ENCODE measurements around the gene RASA3.

RASA3 gene

DNA sequence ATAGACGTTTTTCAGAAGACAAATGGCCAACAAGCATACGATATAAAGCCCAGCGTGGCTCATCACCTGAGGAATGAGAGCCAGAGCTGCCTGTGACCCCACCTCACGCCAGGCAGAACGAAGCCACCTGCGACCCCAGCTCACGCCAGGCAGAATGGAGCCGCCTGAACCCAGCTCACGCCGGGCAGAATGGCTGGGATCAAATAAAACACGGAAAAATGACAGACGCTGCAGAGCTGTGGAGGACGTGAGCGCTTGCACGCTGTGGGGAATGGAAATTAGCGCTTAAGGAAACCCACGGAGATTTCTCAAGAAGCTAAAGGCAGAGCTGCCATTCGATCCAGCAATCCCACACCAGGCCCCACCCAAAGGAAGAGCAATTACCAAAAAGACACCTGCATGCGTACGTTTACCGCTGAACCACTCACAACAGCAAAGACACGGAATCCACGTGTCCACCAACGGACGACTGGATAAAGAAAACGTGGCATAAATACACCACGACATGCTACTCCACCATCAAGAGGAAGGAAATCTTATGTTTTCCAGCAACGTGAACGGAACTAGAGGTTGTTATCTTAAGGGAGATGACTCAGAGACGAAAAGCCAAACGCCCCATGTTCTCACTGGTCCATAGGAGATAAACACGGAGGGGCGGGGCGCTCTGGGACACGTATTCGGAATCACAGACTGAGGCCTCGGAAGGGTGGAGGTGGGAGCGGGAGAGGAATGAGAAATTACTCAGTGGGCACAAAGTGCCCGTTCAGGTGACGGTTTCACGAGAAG lies 127.8 kb downstream of the RASA3 start:
- H3K36me3 ChIP-seq (ENCODE audit: control insufficient read depth in 2 of 2, insufficient read depth in 2 of 2, low read length in 2 of 2), result peaks cover 12 to 14% of the 10 kb centered on the region in 2 donors
- H3K27me3 ChIP-seq (ENCODE audit: control insufficient read depth in 1 of 2, insufficient read depth in 2 of 2, low read length in 2 of 2), result no peaks in the 10 kb centered on the region
- H3K27ac ChIP-seq (ENCODE audit: low read length), result no peak overlapping the region
- no peaks in the 10 kb centered on the region for H3K9me3 ChIP-seq (ENCODE audit: control insufficient read depth in 2 of 2, low read length in 2 of 2)
- H3K4me1 ChIP-seq (ENCODE audit: control insufficient read depth, insufficient read depth, low read length), result no peaks in the 10 kb centered on the region
- no peak overlapping the region for H3K9ac ChIP-seq (ENCODE audit: low read length in 2 of 2)
- no peak overlapping the region for H3K4me3 ChIP-seq (ENCODE audit: low read length in 2 of 2)

DNA sequence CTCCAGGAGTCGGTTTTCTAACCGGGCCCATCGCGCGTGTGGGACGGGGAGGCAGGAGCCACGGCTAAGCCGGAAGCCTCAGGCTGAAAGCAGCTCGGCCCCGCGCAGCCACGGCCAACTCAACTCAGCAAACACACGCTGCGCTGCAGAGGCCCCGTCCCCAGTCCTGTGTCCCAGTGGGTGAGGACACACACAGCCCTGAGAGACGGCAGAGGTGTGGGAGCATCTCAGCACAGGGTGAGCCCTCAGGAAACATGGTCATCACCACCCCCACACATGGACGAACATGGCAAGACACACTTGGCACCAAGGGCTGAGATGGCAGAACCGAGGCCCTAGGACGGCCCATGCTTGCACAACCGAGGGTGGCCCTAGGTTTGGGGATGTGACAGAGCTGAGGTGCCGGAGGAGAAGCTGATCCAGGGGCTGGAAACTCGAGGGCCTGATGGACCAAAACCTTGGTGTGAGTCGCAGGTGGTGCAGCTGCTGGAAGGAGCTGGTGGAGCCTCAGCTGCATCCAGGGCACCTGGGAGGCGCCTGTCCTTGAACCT lies 129.6 kb downstream of the RASA3 start:
- H3K9ac ChIP-seq (ENCODE audit: low read length in 2 of 2), result no peak overlapping the region
- peaks cover 3 to 12% of the 10 kb centered on the region in 2 donors for H3K36me3 ChIP-seq (ENCODE audit: control insufficient read depth in 2 of 2, insufficient read depth in 2 of 2, low read length in 2 of 2)
- H3K27me3 ChIP-seq (ENCODE audit: control insufficient read depth in 1 of 2, insufficient read depth in 2 of 2, low read length in 2 of 2), result no peaks in the 10 kb centered on the region
- H3K9me3 ChIP-seq (ENCODE audit: control insufficient read depth in 2 of 2, low read length in 2 of 2), result no peaks in the 10 kb centered on the region
- no peak overlapping the region for H3K27ac ChIP-seq (ENCODE audit: low read length)
- no peak overlapping the region for H3K4me3 ChIP-seq (ENCODE audit: low read length in 2 of 2)
- H3K4me1 ChIP-seq (ENCODE audit: control insufficient read depth, insufficient read depth, low read length), result peaks cover 7% of the 10 kb centered on the region

DNA sequence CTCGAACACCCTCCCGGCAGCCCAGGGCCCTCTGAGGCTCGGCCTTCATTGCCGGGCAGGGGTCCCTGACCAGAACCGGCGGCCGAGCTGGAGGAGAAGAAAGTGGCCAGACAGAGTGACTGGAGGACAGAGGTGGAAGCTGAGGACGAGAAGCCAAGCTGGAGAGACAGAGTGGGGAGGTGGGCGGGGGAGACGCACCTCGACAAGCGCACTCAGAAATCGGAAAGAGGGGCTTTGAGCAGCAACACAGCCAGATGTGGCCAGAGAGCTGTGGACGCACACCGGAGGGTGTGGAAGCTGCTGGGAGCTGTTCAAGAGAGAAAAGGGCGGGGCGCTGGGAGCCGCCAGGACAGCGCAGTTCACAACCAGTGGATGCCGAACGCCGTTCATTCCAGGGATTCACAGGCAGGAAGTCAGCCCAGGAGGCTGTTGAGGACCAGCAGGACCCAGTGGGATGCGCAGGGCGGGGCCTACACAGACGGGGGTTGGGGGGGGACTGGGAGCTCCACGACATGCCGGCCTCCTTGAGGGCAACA lies 130.3 kb downstream of the RASA3 start:
- Histone ChIP-seq H3K4me3 (ENCODE audit: low read length in 2 of 2) (no peak overlapping the region), H3K27ac (ENCODE audit: low read length) (no peak overlapping the region), H3K9ac (ENCODE audit: low read length in 2 of 2) (no peak overlapping the region), H3K36me3 (ENCODE audit: control insufficient read depth in 2 of 2, insufficient read depth in 2 of 2, low read length in 2 of 2) (peaks cover 3 to 12% of the 10 kb centered on the region in 2 donors), H3K9me3 (ENCODE audit: control insufficient read depth in 2 of 2, low read length in 2 of 2) (no peaks in the 10 kb centered on the region), H3K27me3 (ENCODE audit: control insufficient read depth in 1 of 2, insufficient read depth in 2 of 2, low read length in 2 of 2) (no peaks in the 10 kb centered on the region), H3K4me1 (ENCODE audit: control insufficient read depth, insufficient read depth, low read length) (peaks cover 7% of the 10 kb centered on the region)

DNA sequence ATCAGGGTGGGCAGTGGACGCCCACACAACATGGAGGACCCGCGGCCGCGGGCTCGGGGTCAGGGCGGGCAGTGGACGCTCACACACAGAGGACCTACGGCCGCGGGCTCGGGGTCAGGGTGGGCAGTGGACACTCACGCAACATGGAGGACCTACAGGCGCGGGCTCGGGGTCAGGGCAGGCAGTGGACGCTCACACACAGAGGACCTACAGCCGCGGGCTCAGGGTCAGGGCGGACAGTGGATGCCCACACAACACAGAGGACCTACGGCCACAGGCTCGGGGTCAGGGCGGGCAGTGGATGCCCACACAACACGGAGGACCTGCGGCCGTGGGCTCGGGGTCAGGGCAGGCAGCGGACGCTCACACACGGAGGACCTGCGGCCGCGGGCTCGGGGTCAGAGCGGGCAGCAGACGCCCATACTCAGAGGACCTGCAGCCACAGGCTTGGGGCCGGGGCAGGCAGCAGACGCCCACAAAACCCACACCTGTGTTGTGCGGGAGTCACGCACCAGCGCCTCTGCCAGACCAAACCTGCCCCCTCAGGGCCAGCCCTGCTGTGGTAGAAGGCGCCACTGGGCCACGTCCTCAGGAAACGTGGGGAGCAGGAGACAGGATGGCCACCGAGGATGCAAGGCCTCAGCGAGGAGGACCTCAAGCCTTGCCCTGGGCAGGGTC lies 131.0 kb downstream of the RASA3 start:
- Histone ChIP-seq H3K4me1 (ENCODE audit: control insufficient read depth, insufficient read depth, low read length) (peaks cover 7% of the 10 kb centered on the region), H3K4me3 (ENCODE audit: low read length in 2 of 2) (no peak overlapping the region), H3K9me3 (ENCODE audit: control insufficient read depth in 2 of 2, low read length in 2 of 2) (no peaks in the 10 kb centered on the region), H3K27me3 (ENCODE audit: control insufficient read depth in 1 of 2, insufficient read depth in 2 of 2, low read length in 2 of 2) (no peaks in the 10 kb centered on the region), H3K27ac (ENCODE audit: low read length) (no peak overlapping the region), H3K36me3 (ENCODE audit: control insufficient read depth in 2 of 2, insufficient read depth in 2 of 2, low read length in 2 of 2) (peaks cover 5 to 15% of the 10 kb centered on the region in 2 donors), H3K9ac (ENCODE audit: low read length in 2 of 2) (no peak overlapping the region)

DNA sequence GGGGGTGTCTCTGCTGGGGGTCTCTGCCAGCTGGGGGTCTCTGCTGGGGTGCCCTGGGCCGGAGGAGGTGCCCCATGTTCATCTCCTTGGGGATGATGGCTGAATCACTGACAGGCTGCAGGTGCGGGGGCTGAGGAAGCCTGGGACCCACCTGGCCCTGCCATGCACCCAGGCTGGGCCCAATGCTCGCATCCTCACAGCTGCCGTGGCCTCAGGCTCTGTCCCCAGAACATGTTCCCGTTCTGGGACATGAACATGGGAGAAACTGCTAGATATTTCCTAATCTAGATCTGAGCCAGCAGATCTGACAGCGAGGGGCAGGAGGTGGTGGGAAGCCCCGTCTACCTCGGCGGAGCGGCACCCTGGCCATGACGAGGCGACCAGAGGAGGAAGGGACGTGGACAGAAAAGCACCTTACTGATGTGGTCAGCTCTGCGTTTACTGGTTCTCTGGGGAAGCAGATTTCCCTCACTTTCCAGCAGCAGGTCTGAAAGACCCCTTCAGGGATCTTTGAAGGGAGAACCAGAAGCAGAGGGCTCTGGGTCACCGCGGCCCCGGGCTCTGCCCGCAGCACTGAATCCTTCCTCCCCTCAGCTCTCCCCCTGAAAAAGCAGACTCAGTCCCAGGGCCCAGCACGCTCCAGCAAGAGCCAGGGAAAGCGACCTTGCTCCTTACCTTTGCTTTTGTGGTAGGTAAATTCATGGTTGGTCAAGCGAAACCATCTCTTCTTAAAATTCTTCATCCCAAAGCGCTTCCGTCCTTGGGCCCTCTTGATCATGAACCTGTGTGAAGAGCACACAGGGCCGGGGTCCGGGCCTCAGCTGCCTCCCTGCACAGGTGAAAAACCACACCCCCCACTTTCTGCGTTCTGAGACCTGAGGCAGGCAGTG lies 132.0 kb downstream of the RASA3 start:
- Histone ChIP-seq H3K4me1 (ENCODE audit: control insufficient read depth, insufficient read depth, low read length) (peaks cover 7% of the 10 kb centered on the region), H3K9ac (ENCODE audit: low read length in 2 of 2) (no peak overlapping the region), H3K27ac (ENCODE audit: low read length) (no peak overlapping the region), H3K4me3 (ENCODE audit: low read length in 2 of 2) (no peak overlapping the region), H3K36me3 (ENCODE audit: control insufficient read depth in 2 of 2, insufficient read depth in 2 of 2, low read length in 2 of 2) (peaks cover 10 to 17% of the 10 kb centered on the region in 2 donors), H3K9me3 (ENCODE audit: control insufficient read depth in 2 of 2, low read length in 2 of 2) (no peaks in the 10 kb centered on the region), H3K27me3 (ENCODE audit: control insufficient read depth in 1 of 2, insufficient read depth in 2 of 2, low read length in 2 of 2) (no peaks in the 10 kb centered on the region)

DNA sequence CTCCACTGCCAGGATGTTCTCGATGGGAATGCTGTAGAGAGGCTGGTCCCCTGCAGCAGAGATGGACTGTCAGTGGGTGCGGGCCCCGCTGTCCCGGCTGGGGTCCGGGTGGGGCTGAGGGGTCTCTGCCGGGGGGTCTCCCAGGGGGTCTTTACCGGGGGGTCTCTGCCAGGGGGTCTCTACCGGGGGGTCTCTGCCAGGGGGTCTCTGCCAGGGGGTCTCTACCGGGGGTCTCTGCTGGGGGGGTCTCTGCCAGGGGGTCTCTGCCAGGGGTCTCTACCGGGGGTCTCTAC lies 132.9 kb downstream of the RASA3 start:
- Histone ChIP-seq H3K4me3 (ENCODE audit: low read length in 2 of 2) (no peak overlapping the region), H3K9ac (ENCODE audit: low read length in 2 of 2) (no peak overlapping the region), H3K36me3 (ENCODE audit: control insufficient read depth in 2 of 2, insufficient read depth in 2 of 2, low read length in 2 of 2) (peaks cover 7 to 17% of the 10 kb centered on the region in 2 donors), H3K4me1 (ENCODE audit: control insufficient read depth, insufficient read depth, low read length) (peaks cover 7% of the 10 kb centered on the region), H3K27me3 (ENCODE audit: control insufficient read depth in 1 of 2, insufficient read depth in 2 of 2, low read length in 2 of 2) (no peaks in the 10 kb centered on the region), H3K9me3 (ENCODE audit: control insufficient read depth in 2 of 2, low read length in 2 of 2) (no peaks in the 10 kb centered on the region), H3K27ac (ENCODE audit: low read length) (no peak overlapping the region)

DNA sequence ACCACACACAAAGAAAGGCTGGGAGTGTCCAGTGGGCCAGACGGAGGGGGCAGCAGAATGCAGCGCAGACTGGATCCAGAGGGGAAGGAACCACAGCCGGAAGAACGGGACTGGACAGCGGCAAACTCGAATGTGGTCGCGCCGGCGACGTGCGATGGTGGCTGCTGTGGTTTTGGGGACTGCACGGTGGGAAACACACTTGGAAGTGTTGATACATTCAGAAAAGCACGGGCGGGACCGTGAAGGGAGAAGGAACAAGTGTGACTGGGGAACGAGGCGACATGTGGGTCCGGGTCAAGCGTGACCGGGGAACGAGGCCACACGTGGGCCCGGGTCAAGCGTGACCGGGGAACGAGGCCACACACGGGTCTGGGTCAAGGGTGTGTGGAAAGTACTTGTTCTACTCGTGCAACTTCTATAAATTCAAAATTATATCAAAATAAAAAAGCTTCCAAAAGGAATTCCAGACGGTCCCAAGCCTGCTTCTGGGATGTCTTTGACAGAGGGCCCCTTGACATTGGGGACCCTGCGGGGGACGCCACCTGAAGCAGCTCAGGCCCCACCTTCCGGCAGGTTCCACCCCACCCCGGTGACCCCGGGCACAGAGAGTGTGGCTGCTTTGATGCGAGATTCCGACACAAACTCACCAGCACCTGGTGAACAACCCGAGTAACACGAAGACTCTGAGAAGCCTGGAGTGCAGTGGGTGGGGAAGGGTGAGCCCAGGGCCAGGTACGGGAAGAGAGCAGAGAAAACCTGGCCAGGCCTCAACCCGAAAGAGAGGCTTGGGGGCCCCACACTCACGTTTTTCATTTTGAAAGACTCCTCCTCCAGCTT lies 133.4 kb downstream of the RASA3 start:
- Histone ChIP-seq H3K36me3 (ENCODE audit: control insufficient read depth in 2 of 2, insufficient read depth in 2 of 2, low read length in 2 of 2) (peaks cover 7 to 17% of the 10 kb centered on the region in 2 donors), H3K9me3 (ENCODE audit: control insufficient read depth in 2 of 2, low read length in 2 of 2) (no peaks in the 10 kb centered on the region), H3K4me1 (ENCODE audit: control insufficient read depth, insufficient read depth, low read length) (peaks cover 7% of the 10 kb centered on the region), H3K27ac (ENCODE audit: low read length) (no peak overlapping the region), H3K9ac (ENCODE audit: low read length in 2 of 2) (no peak overlapping the region), H3K4me3 (ENCODE audit: low read length in 2 of 2) (no peak overlapping the region), H3K27me3 (ENCODE audit: control insufficient read depth in 1 of 2, insufficient read depth in 2 of 2, low read length in 2 of 2) (no peaks in the 10 kb centered on the region)

DNA sequence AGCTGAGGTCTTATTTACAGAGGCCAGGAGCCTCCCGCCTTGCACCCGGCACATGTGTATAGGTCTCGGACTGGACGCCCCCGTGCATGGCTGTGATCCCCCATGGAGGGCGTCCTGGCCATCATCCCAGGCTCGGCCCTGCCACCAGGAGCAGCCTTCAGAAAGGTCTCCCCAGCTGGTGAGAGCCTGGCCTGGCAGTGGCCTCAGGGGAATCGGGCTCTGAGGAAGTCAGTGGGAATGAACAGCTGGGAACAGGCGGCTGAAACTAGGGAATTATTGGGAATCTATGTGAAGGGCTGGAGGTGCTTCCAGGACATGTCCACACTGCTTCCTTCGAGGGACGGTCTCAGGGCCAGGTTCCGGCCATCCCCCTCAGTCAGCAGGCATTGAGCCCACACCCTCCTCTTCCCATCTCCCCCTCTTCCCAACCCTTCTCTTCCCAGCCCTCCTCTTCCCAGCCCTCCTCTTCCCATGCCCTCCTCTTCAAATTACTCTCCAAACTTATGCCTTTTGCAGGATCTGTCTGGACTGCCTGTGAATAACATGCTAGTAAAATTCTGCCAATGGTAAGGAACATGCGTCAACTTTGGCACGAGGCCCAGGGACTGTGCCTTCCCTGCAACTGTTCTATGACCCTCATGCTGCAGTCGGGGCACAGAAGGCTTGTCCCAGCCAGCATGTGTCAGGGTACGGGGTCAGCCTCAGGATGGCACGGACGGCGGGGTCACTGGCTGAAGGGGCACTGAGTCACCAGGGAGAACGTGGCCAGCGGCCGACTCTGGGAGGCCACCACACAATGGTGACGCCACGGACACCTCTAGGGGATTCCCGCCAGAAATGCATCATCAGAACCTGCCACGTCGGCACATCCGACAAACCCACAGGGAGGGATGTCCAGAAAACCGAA lies 134.3 kb downstream of the RASA3 start:
- Histone ChIP-seq H3K9ac (ENCODE audit: low read length in 2 of 2) (no peak overlapping the region), H3K27me3 (ENCODE audit: control insufficient read depth in 1 of 2, insufficient read depth in 2 of 2, low read length in 2 of 2) (no peaks in the 10 kb centered on the region), H3K36me3 (ENCODE audit: control insufficient read depth in 2 of 2, insufficient read depth in 2 of 2, low read length in 2 of 2) (peaks cover 7 to 17% of the 10 kb centered on the region in 2 donors)

DNA sequence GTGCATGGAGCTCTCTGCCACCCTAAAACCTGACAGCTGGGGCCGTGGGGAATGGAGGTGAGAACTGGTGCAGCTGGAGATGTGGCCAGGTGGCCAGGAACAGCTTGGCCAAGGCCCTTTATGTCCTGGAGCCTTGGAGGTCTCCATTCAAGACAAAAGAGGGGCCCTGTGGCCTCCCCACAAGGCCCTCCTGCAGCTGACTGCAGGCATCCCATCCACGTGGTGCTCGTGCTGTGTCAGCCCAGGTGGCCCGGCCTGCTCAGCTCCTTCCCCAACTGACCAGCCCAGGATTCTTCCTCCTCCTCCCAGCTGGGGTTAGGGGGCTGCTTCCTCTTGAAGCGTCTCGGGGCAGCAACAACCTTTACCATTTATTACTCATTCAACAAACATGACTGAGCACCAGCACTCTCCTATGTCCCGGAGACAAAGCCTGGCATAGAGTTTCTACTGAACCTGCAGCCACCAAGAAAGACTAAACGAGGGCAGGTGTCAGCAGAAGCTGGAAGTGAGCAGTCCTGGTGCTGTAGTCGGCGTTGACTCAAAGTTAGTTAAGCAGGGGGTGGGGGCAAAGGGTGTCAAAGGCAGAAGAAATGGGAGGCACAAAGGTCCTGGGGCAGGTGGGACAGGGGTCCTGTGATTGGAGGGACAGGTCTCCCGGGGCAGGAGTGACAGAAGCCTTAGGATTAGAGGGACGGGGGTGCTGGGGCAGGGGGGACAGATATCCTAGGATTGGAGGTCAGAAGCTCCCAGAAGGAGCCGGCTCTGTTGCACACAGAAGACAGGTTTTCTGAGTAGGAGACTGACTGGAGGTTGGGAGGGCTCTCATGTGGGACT lies 135.3 kb downstream of the RASA3 start:
- Histone ChIP-seq H3K9me3 (ENCODE audit: control insufficient read depth in 2 of 2, low read length in 2 of 2) (no peaks in the 10 kb centered on the region), H3K36me3 (ENCODE audit: control insufficient read depth in 2 of 2, insufficient read depth in 2 of 2, low read length in 2 of 2) (peaks cover 12 to 17% of the 10 kb centered on the region in 2 donors), H3K27me3 (ENCODE audit: control insufficient read depth in 1 of 2, insufficient read depth in 2 of 2, low read length in 2 of 2) (no peaks in the 10 kb centered on the region), H3K9ac (ENCODE audit: low read length in 2 of 2) (no peak overlapping the region), H3K27ac (ENCODE audit: low read length) (no peak overlapping the region), H3K4me3 (ENCODE audit: low read length in 2 of 2) (no peak overlapping the region), H3K4me1 (ENCODE audit: control insufficient read depth, insufficient read depth, low read length) (peaks cover 7% of the 10 kb centered on the region)

More for the DNA sequence above, 134.3 kb downstream of the RASA3 start:
- H3K27ac ChIP-seq (ENCODE audit: low read length), result no peak overlapping the region
- H3K9me3 ChIP-seq (ENCODE audit: control insufficient read depth in 2 of 2, low read length in 2 of 2), result no peaks in the 10 kb centered on the region
- H3K4me3 ChIP-seq (ENCODE audit: low read length in 2 of 2), result no peak overlapping the region
- peaks cover 7% of the 10 kb centered on the region for H3K4me1 ChIP-seq (ENCODE audit: control insufficient read depth, insufficient read depth, low read length)

Data from stomach smooth muscle (tissue), 2 donors.